Endothelial cell of umbilical vein (primary cell): ENCODE results near the gene RNF213.

Experiments
- GATA2 ChIP-seq: IDR thresholded peaks from 2 replicates; pipeline ENCODE4 v1.7.0; 2011; ENCODE audit warnings: low read depth, mild to moderate bottlenecking, moderate library complexity, mixed read lengths, low read length; ENCODE audit not compliant: insufficient read length, insufficient read depth
- POLR2A ChIP-seq: IDR thresholded peaks from 2 replicates; pipeline ENCODE4 v1.6.1; 2012; ENCODE audit warnings: low read depth, mild to moderate bottlenecking, control low read depth, low read length
- TF ChIP-seq, protein P1 (sequence below), 2 donors: IDR thresholded peaks; 1 replicate in 1 of 2; 2 replicates in 1 of 2; pipeline ENCODE4 v1.5.1; 2011; ENCODE audit warnings: low read length in 2 of 2, mild to moderate bottlenecking in 2 of 2, moderate library complexity in 2 of 2, control low read depth in 1 of 2, inconsistent platforms in 1 of 2, low read depth in 1 of 2; ENCODE audit not compliant: insufficient read depth in 1 of 2; ENCODE audit errors: extremely low read depth in 1 of 2

DNA sequence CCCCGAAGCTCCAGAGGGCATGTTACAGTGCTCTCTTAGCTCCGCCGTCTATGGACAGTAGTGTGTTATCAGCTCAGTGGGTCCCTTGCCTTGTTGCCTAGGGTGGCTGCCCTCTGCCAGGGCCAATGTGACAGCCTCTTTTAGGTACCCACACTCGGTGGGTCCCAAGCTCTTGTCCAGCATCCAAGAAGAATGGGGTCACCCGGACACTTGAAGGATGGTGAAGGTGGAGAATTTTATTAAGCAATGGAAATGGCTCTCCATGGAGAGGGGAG lies 57.0 kb downstream of the RNF213 start:
- TF ChIP-seq POLR2A (no peak), GATA2 (no peak)
- TF ChIP-seq, protein P1, sequence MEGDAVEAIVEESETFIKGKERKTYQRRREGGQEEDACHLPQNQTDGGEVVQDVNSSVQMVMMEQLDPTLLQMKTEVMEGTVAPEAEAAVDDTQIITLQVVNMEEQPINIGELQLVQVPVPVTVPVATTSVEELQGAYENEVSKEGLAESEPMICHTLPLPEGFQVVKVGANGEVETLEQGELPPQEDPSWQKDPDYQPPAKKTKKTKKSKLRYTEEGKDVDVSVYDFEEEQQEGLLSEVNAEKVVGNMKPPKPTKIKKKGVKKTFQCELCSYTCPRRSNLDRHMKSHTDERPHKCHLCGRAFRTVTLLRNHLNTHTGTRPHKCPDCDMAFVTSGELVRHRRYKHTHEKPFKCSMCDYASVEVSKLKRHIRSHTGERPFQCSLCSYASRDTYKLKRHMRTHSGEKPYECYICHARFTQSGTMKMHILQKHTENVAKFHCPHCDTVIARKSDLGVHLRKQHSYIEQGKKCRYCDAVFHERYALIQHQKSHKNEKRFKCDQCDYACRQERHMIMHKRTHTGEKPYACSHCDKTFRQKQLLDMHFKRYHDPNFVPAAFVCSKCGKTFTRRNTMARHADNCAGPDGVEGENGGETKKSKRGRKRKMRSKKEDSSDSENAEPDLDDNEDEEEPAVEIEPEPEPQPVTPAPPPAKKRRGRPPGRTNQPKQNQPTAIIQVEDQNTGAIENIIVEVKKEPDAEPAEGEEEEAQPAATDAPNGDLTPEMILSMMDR (IDR thresholded peaks at IDR 0.05; ENCODE audit: extremely low read depth in 1 of 2, insufficient read depth in 1 of 2, low read depth in 1 of 2, low read length in 2 of 2), result no peak
